KMS-11 (cell line): ENCODE results near the gene KAT5.

Experiments used
- H2AFZ ChIP-seq: fragments of 200-600 bp; sonication (generic); 2 replicates; pipeline ENCODE4 v1.6.1; 2016; ENCODE audit warnings: antibody characterized with exemption, mixed run types, low read depth
- H3K27ac ChIP-seq: fragments of 200-600 bp; sonication (generic); 2 replicates; pipeline ENCODE4 v1.6.1; 2016; ENCODE audit warnings: mild to moderate bottlenecking, mixed run types
- H3K27me3 ChIP-seq: fragments of 200-600 bp; sonication (generic); 2 replicates; pipeline ENCODE4 v1.6.1; 2017; ENCODE audit warnings: mild to moderate bottlenecking, low read depth, mixed run types, moderate library complexity; ENCODE audit not compliant: insufficient read depth
- H3K36me3 ChIP-seq: fragments of 200-600 bp; sonication (generic); 2 replicates; pipeline ENCODE4 v1.6.1; 2017; ENCODE audit warnings: mild to moderate bottlenecking, mixed run types; ENCODE audit not compliant: insufficient read depth
- H3K4me1 ChIP-seq: fragments of 200-600 bp; sonication (generic); 2 replicates; pipeline ENCODE4 v1.6.1; 2016; ENCODE audit warnings: mild to moderate bottlenecking, low read depth, mixed run types; ENCODE audit not compliant: poor library complexity, severe bottlenecking
- H3K4me2 ChIP-seq: fragments of 200-600 bp; sonication (generic); 2 replicates; pipeline ENCODE4 v1.7.0; 2016; ENCODE audit warnings: mild to moderate bottlenecking, mixed run types
- H3K4me3 ChIP-seq: fragments of 200-600 bp; sonication (generic); IDR thresholded peaks from 2 replicates; pipeline ENCODE4 v1.6.1; 2017; ENCODE audit warnings: low read depth, low read length, mixed read lengths; ENCODE audit not compliant: insufficient read depth
- H3K79me2 ChIP-seq: fragments of 200-600 bp; sonication (generic); 2 replicates; pipeline ENCODE4 v1.6.1; 2016; ENCODE audit warnings: low read depth, mixed run types; ENCODE audit not compliant: insufficient read depth
- H3K9ac ChIP-seq: fragments of 200-600 bp; sonication (generic); 2 replicates; pipeline ENCODE4 v1.6.1; 2016; ENCODE audit warnings: mild to moderate bottlenecking, mixed run types
- H4K20me1 ChIP-seq: fragments of 200-600 bp; sonication (generic); 2 replicates; pipeline ENCODE4 v1.6.1; 2016; ENCODE audit warnings: mild to moderate bottlenecking, mixed run types; ENCODE audit not compliant: insufficient read depth
- CTCF ChIP-seq: fragments of 200-600 bp; sonication (generic); conservative IDR thresholded peaks from 2 replicates; pipeline ENCODE4 v1.6.1; 2017; ENCODE audit warnings: low read depth, mild to moderate bottlenecking, antibody characterized with exemption, low read length, moderate library complexity, mixed read lengths

KAT5 gene

GRCh38 chr11:65713212-65713969 is 1.3 kb downstream of the KAT5 start:
- no peaks in the 10 kb centered on the region for H3K27me3 ChIP-seq
- H3K4me2 ChIP-seq = peak overlapping the region; percentile 69; the same call in 1 of the 2 replicates
- no peak overlapping the region for H3K27ac ChIP-seq
- H3K4me3 ChIP-seq = no peak overlapping the region
- H3K9ac ChIP-seq = no peak overlapping the region
- H4K20me1 ChIP-seq = no peaks in the 10 kb centered on the region
- TF ChIP-seq CTCF = no peak
- H3K4me1 ChIP-seq = peaks cover 9% of the 10 kb centered on the region
- no peak overlapping the region for H2AFZ ChIP-seq
- H3K36me3 ChIP-seq = no peaks in the 10 kb centered on the region
- peaks cover 9% of the 10 kb centered on the region; the same call in 1 of the 2 replicates for H3K79me2 ChIP-seq

GRCh38 chr11:65714433-65714832 is 2.4 kb downstream of the KAT5 start:
- Histone ChIP-seq H3K79me2 (peaks cover 20% of the 10 kb centered on the region), H3K4me3 (no peak overlapping the region), H3K36me3 (no peaks in the 10 kb centered on the region), H2AFZ (no peak overlapping the region), H3K9ac (no peak overlapping the region), H3K4me2 (no peak overlapping the region), H4K20me1 (no peaks in the 10 kb centered on the region), H3K4me1 (peaks cover 19% of the 10 kb centered on the region), H3K27me3 (no peaks in the 10 kb centered on the region), H3K27ac (no peak overlapping the region)
- TF ChIP-seq CTCF = no peak

- peaks cover 16% of the 10 kb centered on the region for H3K4me1 ChIP-seq
- no peak overlapping the region for H2AFZ ChIP-seq
- no peak overlapping the region for H3K4me2 ChIP-seq
- H3K4me3 ChIP-seq = no peak overlapping the region
- no peak overlapping the region for H3K9ac ChIP-seq
- H3K27ac ChIP-seq = no peak overlapping the region
- no peak for TF ChIP-seq CTCF
- no peaks in the 10 kb centered on the region for H3K27me3 ChIP-seq
- peaks cover 23% of the 10 kb centered on the region for H3K79me2 ChIP-seq
- no peaks in the 10 kb centered on the region for H3K36me3 ChIP-seq
- H4K20me1 ChIP-seq = no peaks in the 10 kb centered on the region
Observed at GRCh38 chr11:65716302-65716701, 4.2 kb downstream of the KAT5 start.

GRCh38 chr11:65716774-65717405 is 4.8 kb downstream of the KAT5 start:
- Histone ChIP-seq H3K4me3 (no peak overlapping the region), H3K36me3 (no peaks in the 10 kb centered on the region), H3K9ac (no peak overlapping the region), H3K79me2 (peaks cover 23% of the 10 kb centered on the region), H3K4me2 (no peak overlapping the region), H4K20me1 (no peaks in the 10 kb centered on the region), H3K4me1 (peaks cover 16% of the 10 kb centered on the region), H3K27me3 (no peaks in the 10 kb centered on the region), H2AFZ (no peak overlapping the region), H3K27ac (no peak overlapping the region)
- no peak for TF ChIP-seq CTCF
